Measurements from ENCODE around the gene FGF19.

DNA sequence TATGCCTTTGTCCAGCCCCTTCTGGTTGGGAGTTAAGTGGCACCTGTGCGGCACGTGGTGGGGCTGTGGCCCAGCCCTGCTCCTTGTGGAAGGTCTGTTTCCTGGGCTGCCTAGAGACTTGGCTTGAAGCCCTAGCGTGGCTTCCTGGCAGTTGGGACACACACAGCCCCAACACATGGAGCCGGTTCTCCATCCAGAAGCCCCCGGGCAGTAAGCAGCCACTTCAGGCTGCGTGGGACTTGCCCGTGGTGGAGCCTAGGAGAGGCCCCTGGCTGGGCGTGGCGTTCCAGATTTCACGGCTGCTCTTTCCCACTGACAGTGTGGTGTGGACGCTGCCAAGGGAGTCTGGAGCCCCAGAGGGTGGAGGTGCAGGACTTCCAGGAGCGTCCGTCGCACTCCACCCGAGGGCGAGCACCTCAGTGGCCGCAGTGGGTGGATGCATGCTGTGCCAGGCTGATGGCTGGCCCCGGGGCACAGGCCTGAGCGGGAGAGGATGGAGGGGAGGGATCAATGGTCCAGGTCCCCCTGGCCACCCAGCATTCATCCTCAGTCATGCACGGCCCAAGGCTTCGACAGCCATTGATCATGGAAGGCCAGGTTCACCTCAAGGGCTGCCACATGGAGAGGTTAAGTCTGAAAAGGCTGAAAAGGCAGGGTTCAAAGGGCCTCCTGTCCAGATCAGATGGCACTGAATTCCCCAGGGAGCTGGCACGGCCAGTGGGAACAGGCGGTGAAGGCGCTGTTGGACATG lies 53.6 kb downstream of the FGF19 start:
- no peak for TF ChIP-seq CREB1 (IDR thresholded peaks at IDR 0.05; ENCODE audit: low read depth)
- no peak for TF ChIP-seq EP300 (IDR thresholded peaks at IDR 0.05; ENCODE audit: borderline replicate concordance)
- TF ChIP-seq TAF1 (IDR thresholded peaks at IDR 0.05; ENCODE audit: low read depth), result no peak
- 0 out of 2 replicates have a peak, but pooled peaks have one; percentile 26 for TF ChIP-seq YY1 (IDR thresholded peaks at IDR 0.05; ENCODE audit: low read depth)
- TF ChIP-seq, protein P1, sequence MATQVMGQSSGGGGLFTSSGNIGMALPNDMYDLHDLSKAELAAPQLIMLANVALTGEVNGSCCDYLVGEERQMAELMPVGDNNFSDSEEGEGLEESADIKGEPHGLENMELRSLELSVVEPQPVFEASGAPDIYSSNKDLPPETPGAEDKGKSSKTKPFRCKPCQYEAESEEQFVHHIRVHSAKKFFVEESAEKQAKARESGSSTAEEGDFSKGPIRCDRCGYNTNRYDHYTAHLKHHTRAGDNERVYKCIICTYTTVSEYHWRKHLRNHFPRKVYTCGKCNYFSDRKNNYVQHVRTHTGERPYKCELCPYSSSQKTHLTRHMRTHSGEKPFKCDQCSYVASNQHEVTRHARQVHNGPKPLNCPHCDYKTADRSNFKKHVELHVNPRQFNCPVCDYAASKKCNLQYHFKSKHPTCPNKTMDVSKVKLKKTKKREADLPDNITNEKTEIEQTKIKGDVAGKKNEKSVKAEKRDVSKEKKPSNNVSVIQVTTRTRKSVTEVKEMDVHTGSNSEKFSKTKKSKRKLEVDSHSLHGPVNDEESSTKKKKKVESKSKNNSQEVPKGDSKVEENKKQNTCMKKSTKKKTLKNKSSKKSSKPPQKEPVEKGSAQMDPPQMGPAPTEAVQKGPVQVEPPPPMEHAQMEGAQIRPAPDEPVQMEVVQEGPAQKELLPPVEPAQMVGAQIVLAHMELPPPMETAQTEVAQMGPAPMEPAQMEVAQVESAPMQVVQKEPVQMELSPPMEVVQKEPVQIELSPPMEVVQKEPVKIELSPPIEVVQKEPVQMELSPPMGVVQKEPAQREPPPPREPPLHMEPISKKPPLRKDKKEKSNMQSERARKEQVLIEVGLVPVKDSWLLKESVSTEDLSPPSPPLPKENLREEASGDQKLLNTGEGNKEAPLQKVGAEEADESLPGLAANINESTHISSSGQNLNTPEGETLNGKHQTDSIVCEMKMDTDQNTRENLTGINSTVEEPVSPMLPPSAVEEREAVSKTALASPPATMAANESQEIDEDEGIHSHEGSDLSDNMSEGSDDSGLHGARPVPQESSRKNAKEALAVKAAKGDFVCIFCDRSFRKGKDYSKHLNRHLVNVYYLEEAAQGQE (IDR thresholded peaks at IDR 0.05; ENCODE audit: low read depth), result no peak
- no peak for TF ChIP-seq FOXM1 (IDR thresholded peaks at IDR 0.05; ENCODE audit: borderline replicate concordance, low read depth)

Measured in Ishikawa (cell line).